GM12891 (cell line): ENCODE results near the gene CHMP2B.

Experiments used
- DNase-seq: peaks from one replicate; pipeline ENCODE4 v3.0.0; 2011; ENCODE audit warnings: low spot score; ENCODE audit not compliant: insufficient read length
- FAIRE-seq: peaks from 2 replicates; lab custom pipeline; 2011; peaks lifted over from hg19 to GRCh38; lab: Jason Lieb, UNC
- PAX5 ChIP-seq: IDR thresholded peaks from 2 replicates; pipeline ENCODE4 v1.6.1; 2011; ENCODE audit warnings: low read length, moderate library complexity, mild to moderate bottlenecking; ENCODE audit not compliant: insufficient read depth, severe bottlenecking
- POLR2A ChIP-seq: IDR thresholded peaks from 2 replicates; pipeline ENCODE4 v1.6.1; 2011; ENCODE audit warnings: low read depth, low read length, control low read depth
- POLR2AphosphoS5 ChIP-seq: IDR thresholded peaks from 2 replicates; pipeline ENCODE4 v1.6.1; 2011; ENCODE audit warnings: low read depth, low read length, control low read depth
- POU2F2 ChIP-seq: IDR thresholded peaks from 2 replicates; pipeline ENCODE4 v1.6.1; 2011; ENCODE audit warnings: low read depth, mild to moderate bottlenecking, control low read depth, low read length, moderate library complexity
- SPI1 ChIP-seq: IDR thresholded peaks from 2 replicates; pipeline ENCODE4 v1.6.1; 2011; ENCODE audit warnings: low read depth, low read length, control low read depth
- TAF1 ChIP-seq: IDR thresholded peaks from 2 replicates; pipeline ENCODE4 v1.6.1; 2011; ENCODE audit warnings: low read depth, low read length, control low read depth

Gene CHMP2B

DNA sequence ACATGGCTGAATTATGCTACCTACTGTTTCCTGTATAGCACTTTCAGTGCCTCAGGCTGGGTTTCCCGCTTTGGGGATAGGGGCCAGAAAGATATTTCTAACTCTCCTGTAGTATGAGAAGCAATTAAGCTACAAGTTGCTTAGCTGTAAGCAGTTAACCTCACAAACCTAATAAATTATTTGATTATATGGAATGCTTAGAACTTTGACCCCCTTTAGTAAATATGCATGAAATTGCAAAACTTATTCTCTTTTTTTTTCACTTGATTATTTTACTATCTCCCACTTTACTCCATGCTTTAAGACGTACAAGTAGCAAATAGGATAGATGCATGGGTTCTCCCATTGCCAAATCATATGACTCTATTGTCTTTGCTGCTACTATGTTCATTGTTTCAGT is 27.5 kb upstream of the CHMP2B start:
- no peak for TF ChIP-seq SPI1
- TF ChIP-seq POLR2AphosphoS5: no peak
- TF ChIP-seq PAX5: no peak
- TF ChIP-seq TAF1: no peak
- no peak for TF ChIP-seq POLR2A
- no peak for TF ChIP-seq POU2F2
- no peak for FAIRE-seq
- no peak for DNase-seq

DNA sequence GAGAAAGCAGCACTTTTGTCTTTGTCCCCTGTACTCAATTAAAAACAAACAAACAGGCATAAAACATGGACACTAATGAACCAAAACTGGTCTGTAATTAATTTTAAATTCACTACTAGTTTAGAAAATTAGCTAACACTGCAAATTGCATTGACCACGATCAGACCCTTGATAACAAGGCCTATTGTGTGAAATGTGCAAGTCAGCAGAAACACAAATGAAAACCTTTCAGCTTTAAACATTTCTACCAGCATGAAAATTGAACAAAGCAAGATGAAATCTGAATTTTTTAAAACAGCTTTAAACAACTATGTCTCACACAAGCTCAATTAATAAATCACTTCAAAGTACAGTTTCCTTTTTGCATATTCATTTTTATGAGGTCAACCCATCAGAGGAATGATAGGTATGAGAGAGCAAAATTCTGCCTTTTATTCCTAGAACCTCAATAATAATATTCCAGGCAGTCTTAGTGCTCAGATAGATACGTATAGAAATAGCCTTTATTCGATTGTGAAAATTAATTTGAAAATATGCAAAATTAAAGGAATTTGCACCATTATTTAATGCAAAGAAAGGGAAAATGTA is 27.0 kb upstream of the CHMP2B start:
- no peak for TF ChIP-seq POU2F2
- no peak for TF ChIP-seq TAF1
- no peak for TF ChIP-seq PAX5
- TF ChIP-seq POLR2A: no peak
- no peak for TF ChIP-seq SPI1
- TF ChIP-seq POLR2AphosphoS5: no peak
- no peak for DNase-seq
- no peak for FAIRE-seq

DNA sequence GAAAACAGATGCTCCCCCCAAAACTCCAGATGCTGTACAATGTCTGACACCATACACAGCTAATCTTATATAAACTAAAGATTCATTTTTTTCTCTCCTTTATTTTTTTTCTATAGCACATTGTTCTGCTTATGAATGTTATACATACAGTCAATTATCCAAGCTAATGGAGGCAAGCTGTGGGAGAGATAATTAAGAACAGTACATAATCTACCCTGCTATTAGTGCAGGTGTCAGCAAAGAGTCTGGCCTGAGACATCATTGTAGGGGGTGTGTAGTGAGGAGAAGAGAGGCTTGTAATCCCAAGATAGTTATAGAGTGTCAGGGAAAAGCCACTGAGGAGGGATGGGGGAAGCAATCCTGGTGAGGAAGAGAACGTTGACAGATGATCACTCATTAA is 25.4 kb upstream of the CHMP2B start:
- TF ChIP-seq POU2F2: no peak
- TF ChIP-seq SPI1: no peak
- TF ChIP-seq PAX5: no peak
- TF ChIP-seq POLR2AphosphoS5: no peak
- no peak for TF ChIP-seq POLR2A
- TF ChIP-seq TAF1: no peak
- FAIRE-seq (no peak), DNase-seq (no peak)

DNA sequence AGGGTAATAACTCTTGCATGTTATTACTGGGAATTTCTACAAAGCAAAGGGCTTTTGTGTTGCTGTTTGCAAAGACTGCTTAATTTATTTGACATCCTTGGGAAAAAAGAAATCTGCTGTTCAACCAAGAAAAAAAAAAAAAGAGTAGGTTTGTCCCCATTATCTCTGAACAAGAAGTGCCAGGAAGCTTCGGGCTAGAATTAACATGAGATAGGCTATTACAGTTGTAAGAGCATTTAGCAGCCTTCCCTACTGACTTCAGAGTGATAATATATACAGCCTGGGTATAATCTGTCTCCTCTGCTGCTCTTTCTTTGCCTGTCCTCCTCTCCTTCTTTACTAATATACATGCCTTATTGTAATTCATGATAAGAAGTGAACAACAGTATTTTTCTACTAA is 23.3 kb upstream of the CHMP2B start:
- TF ChIP-seq POLR2AphosphoS5: no peak
- no peak for TF ChIP-seq TAF1
- no peak for TF ChIP-seq SPI1
- TF ChIP-seq PAX5: no peak
- no peak for TF ChIP-seq POU2F2
- no peak for TF ChIP-seq POLR2A
- FAIRE-seq (no peak), DNase-seq (no peak)

DNA sequence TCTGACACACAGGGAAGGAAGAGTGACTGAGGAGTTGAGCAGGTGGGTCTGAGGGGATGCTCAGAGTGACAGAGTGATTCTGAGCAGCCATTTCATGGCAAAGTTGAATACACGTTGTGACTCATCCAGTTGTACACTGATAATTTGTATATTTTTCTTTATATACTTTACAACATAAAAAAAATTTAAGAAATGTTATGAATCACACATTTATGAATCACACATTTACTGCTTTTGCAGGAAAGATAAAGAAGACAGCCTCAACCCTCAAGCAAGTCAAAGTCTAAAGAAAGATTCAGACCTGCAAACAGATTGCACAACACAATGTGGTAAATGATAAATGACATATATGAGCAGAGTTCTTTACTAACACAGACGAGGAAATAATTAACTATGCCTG is 21.0 kb upstream of the CHMP2B start:
- FAIRE-seq (no peak), DNase-seq (no peak)
- TF ChIP-seq SPI1 (no peak), POU2F2 (no peak), POLR2AphosphoS5 (no peak), PAX5 (no peak), POLR2A (no peak), TAF1 (no peak)

DNA sequence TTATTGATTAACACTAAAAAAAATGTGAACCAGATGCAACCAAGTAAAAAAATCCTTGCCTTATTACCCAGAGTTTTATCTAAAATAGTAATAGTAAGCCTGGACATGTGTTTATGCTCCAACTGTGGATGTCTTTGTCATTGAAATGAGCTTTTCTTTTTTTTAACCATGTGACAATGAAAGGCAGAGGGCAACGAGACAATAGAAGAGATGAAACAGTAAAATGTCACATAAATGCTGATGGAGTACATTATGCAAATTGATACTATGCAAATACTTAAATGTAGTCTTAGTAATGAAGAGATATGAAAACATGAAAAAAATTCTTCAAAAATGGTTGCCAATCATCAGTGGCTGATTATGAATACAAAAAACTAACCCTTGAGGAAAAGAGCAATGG is 20.5 kb upstream of the CHMP2B start:
- no peak for DNase-seq
- FAIRE-seq: no peak
- TF ChIP-seq TAF1: no peak
- TF ChIP-seq SPI1: no peak
- TF ChIP-seq POLR2AphosphoS5: no peak
- TF ChIP-seq POU2F2: no peak
- no peak for TF ChIP-seq PAX5
- no peak for TF ChIP-seq POLR2A

DNA sequence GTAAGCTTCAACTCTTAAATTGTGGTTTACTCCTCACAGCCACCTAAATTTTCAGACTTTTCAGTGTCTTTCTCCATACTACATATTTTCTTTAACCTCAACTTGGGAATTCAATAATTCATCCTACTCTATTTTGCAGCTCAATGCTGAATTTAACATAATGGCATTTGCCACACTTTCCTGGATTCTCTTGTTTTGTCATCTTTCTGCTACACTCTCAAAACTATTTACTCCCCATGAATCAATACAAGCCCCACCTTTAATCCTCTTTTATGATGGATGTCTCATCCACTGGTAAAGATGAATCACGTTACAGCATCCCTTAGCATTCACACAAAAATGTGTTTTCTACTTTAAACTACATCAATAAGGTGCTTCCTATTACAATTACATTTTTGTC is 19.6 kb upstream of the CHMP2B start:
- DNase-seq (no peak), FAIRE-seq (no peak)
- TF ChIP-seq TAF1 (no peak), POU2F2 (no peak), SPI1 (no peak), POLR2AphosphoS5 (no peak)

DNA sequence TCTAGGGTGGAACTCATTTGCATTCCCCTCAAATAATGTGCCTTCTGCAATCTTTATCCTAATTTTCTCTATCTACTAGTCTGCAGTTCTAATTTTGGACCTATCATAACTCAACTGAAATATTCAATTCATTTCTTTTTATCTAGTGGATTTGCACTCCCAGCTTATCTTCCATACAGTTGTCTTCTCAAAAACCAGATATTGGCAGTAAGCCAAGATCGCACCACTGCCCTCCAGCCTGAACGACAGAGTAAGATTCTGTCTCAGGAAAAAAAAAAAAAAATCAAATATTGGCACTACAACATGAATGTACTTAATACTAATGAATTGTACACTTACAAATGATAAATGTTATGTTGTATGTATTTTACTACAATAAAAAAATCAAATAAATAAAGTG is 18.0 kb upstream of the CHMP2B start:
- no peak for FAIRE-seq
- TF ChIP-seq SPI1 (no peak), PAX5 (no peak), TAF1 (no peak), POU2F2 (no peak), POLR2A (no peak), POLR2AphosphoS5 (no peak)
- DNase-seq: no peak

DNA sequence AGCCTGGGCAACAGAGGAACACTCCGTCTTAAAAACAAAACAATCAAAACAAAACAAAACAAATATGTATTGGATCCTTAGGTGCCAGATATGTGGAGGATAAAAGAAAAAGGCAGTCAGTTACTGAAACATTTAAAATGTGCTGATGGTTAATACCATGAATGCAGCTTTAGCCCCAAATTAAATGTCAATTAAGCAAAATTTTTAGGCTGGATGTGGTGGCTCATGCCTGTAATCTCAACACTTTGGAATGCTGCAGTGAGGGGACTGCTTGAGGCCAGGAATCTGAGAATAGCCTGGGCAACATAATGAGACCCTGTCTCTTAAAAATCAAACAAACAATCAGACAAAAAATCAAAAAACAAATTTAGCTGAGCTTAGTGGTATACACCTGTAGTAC is 8.5 kb upstream of the CHMP2B start:
- DNase-seq (no peak), FAIRE-seq (no peak)
- TF ChIP-seq POLR2AphosphoS5: no peak
- no peak for TF ChIP-seq SPI1
- TF ChIP-seq PAX5: no peak
- TF ChIP-seq TAF1: no peak
- TF ChIP-seq POLR2A: no peak
- no peak for TF ChIP-seq POU2F2

DNA sequence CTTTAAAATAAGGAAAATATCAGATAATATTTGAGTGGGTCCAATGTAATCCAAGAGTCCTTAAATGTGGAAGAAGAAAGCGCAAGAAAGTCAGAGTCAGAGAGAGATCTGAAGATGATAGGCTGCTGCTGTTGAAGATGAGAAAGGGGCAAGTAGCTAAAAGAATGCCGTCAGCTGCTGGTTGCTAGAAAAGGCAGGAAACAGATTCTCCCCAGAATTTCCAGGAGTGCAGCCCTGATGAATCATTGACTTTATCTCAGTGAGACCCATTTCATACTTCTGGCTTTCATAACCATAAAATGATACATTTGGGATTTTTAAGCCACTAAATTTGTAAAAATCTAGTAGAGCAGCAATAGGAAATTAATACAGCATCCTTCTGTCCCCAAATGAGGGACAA is 7.5 kb upstream of the CHMP2B start:
- no peak for DNase-seq
- no peak for FAIRE-seq
- TF ChIP-seq TAF1 (no peak), POLR2AphosphoS5 (no peak), PAX5 (no peak), SPI1 (no peak), POLR2A (no peak), POU2F2 (no peak)
